Measurements from ENCODE around the gene BCL10. TPM values are rescaled to one million over a fixed set of nuclear protein-coding genes. Genes with fewer than 3 reads are reported as not detected.
A peak's percentile ranks its signal among the peaks of the same experiment; 100 is the strongest.

The BCL10 gene
- total RNA-seq (10 to 100 TPM; 30.4 to 53.0 (median 35.4) TPM), polyA plus RNA-seq (10 to 100 TPM; 17.4 to 19.4 TPM), total RNA-seq (49.0 reads per million, percentile 71 among the genes with 10 or more reads in this experiment)

DNA sequence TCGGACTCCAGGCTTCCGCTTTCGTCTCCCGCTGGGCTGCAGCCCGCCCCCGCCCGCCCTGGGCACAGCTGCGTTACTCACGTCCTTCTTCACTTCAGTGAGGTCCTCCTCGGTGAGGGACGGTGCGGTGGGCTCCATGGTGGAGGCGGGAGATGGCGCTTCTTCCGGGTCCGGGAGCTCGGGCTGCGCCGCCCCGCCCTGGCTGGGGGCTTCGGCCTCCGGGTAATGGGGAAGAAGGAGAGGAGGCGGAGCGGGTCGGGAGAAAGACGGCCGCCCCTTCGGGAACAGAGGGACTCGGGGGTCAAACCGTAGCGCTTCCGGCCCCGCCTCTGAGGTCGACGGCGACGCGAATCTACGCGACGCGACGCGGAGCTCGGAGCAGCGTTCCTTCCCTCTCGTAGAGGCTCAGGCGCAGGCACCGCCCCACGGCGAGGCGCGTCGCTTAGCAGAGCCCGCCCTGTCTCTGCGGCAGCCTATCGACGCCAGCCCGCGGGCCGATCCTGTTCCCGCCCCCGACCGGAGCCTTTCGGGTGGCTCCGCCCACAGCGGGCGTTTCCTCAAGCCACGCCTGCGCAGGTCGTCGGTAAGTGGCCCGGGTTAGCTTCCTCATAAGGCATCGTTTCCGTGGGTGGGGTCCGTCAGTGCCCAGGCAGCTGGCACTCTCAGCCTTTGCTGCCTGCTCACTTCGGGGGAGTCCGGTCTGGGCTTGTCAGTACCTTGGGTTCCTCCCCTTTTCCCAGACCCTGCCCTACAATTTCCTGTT is at the start of gene BCL10:
BCL10 (minus strand) TSS at position 418 of the 763 bp plus-strand sequence; CDS start at position 138, 280 bp downstream.
- Histone ChIP-seq H3K27ac (ENCODE audit: low read depth, low read length) (peak within 1 kb of the TSS; percentile 97), H3K36me3 (ENCODE audit: control insufficient read depth in 2 of 3, insufficient read depth in 3 of 3, low read length in 3 of 3) (peaks cover 0 to 9% (median 0%) of the 10 kb centered on the region in 3 experiments), H3K4me1 (ENCODE audit: control insufficient read depth in 2 of 2, insufficient read depth in 2 of 2, low read length in 2 of 2) (peaks cover 17 to 28% of the 10 kb centered on the region in 2 donors), H3K27me3 (ENCODE audit: control insufficient read depth in 2 of 2, insufficient read depth in 2 of 2, low read length in 2 of 2) (no peaks in the 10 kb centered on the region), H3K4me3 (ENCODE audit: low read length) (peak within 1 kb of the TSS; percentile 89), H3K9me3 (ENCODE audit: control insufficient read depth in 2 of 3, low read length in 3 of 3) (no peaks in the 10 kb centered on the region)
- intact Hi-C loops (cut with micrococcal nuclease): loop anchor here (1.0 to 10.0 kb wide), 29 partner anchors 17 to 1768 kb away; partner anchors contain the start of genes C1orf52 (in 2 of the 2), CTBS (in 2 of the 2), GNG5 (in 2 of the 2) and HS2ST1 (in 2 of the 2)
- H3K4me3 Mint-ChIP-seq: peak within 1 kb of the TSS; percentile 82 to 95 (median 90)
- peak within 1 kb of the TSS; percentile 84 to 97 (median 95) for H3K27ac Mint-ChIP-seq
- H3K9me3 Mint-ChIP-seq: no peaks in the 10 kb centered on the region
- CTCF ChIA-PET: interaction anchor here (0.6 to 4.0 kb wide), 8 partner anchors 12 to 768 kb away, joined by 3 to 29 read pairs (median 4); partner anchors contain the start of gene C1orf52
- DNase-seq (peak; percentile 95 to 98 (median 97)), ATAC-seq (peak; percentile 97)
- POLR2A ChIA-PET: interaction anchor here (0.5 to 5.6 kb wide), 15 partner anchors 9 to 1699 kb away, joined by 3 to 63 read pairs (median 5); partner anchors contain the start of genes C1orf52, PRKACB, SYDE2 and ZNHIT6
- H3K27me3 Mint-ChIP-seq: peaks cover 0 to 21% (median 0%) of the 10 kb centered on the region in 5 donors
- peaks cover 36 to 55% (median 47%) of the 10 kb centered on the region in 7 donors for H3K4me1 Mint-ChIP-seq
- peaks cover 5 to 17% (median 12%) of the 10 kb centered on the region in 5 donors for H3K36me3 Mint-ChIP-seq

DNA sequence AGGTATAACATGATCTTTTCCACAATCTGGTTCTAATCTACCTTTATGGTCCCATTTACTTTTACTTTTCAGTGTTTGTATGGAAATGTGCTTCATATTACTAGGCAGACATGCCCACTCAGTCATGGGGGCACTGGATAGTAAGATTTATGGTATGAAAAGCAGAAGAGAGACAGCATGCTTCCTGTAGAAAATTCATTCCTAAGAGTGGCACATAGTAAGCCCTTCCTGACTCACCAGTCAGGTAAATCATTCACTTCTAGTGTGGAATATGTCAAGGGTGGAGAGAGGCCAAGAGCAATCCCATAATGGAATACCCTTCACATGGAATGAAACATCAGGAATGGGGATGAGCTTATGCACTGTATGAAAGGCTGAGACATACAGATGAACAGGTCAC is 49.5 kb upstream of the BCL10 start:
- Histone ChIP-seq H3K9me3 (ENCODE audit: control insufficient read depth in 2 of 3, low read length in 3 of 3) (no peaks in the 10 kb centered on the region), H3K36me3 (ENCODE audit: control insufficient read depth in 2 of 3, insufficient read depth in 3 of 3, low read length in 3 of 3) (no peaks in the 10 kb centered on the region), H3K27me3 (ENCODE audit: control insufficient read depth in 2 of 2, insufficient read depth in 2 of 2, low read length in 2 of 2) (no peaks in the 10 kb centered on the region), H3K4me1 (ENCODE audit: control insufficient read depth in 2 of 2, insufficient read depth in 2 of 2, low read length in 2 of 2) (no peaks in the 10 kb centered on the region), H3K4me3 (ENCODE audit: low read length) (no peak overlapping the region), H3K27ac (ENCODE audit: low read depth, low read length) (no peak overlapping the region)
- intact Hi-C loops (cut with micrococcal nuclease): no loop called here
- Mint-ChIP-seq H3K27ac (no peak overlapping the region), H3K9me3 (peaks cover 0 to 2% (median 0%) of the 10 kb centered on the region in 11 donors), H3K4me3 (no peak overlapping the region), H3K36me3 (no peaks in the 10 kb centered on the region), H3K27me3 (peaks cover 0 to 48% (median 5%) of the 10 kb centered on the region in 5 donors), H3K4me1 (peaks cover 0 to 4% (median 0%) of the 10 kb centered on the region in 7 donors)
- no peak for DNase-seq
- no peak for ATAC-seq
- ChIA-PET POLR2A (no interaction called here), CTCF (no interaction called here)

DNA sequence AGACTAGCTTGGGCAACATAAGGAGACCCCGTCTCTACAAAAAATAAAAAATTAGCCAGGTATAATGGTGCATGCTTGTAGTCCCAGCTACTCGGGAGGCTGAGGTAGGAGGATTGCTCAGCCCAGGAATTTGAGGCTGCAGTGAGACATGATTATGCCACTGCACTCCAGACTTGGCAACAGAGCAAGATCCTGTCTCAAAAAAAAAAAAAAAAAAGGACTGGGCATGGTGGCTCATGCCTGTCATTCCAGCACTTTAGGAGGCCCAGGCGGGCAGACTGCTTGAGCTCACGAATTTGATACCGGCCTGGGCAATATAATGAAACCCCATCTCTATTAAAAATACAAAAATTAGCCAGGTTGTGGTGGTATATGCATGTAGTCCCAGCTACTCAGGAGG is 47.3 kb upstream of the BCL10 start:
- no peak overlapping the region for H3K4me3 Mint-ChIP-seq
- no peaks in the 10 kb centered on the region for H3K36me3 ChIP-seq (ENCODE audit: control insufficient read depth in 2 of 3, insufficient read depth in 3 of 3, low read length in 3 of 3)
- DNase-seq: no peak
- no peak for ATAC-seq
- no peak overlapping the region for H3K27ac Mint-ChIP-seq
- no peak overlapping the region for H3K27ac ChIP-seq (ENCODE audit: low read depth, low read length)
- peaks cover 10 to 50% (median 12%) of the 10 kb centered on the region in 5 donors for H3K27me3 Mint-ChIP-seq
- intact Hi-C loops (cut with micrococcal nuclease): no loop called here
- no peaks in the 10 kb centered on the region for H3K4me1 ChIP-seq (ENCODE audit: control insufficient read depth in 2 of 2, insufficient read depth in 2 of 2, low read length in 2 of 2)
- CTCF ChIA-PET: no interaction called here
- no peak overlapping the region for H3K4me3 ChIP-seq (ENCODE audit: low read length)
- no peaks in the 10 kb centered on the region for H3K9me3 Mint-ChIP-seq
- peaks cover 0 to 6% (median 0%) of the 10 kb centered on the region in 7 donors for H3K4me1 Mint-ChIP-seq
- POLR2A ChIA-PET: no interaction called here
- H3K27me3 ChIP-seq (ENCODE audit: control insufficient read depth in 2 of 2, insufficient read depth in 2 of 2, low read length in 2 of 2): no peaks in the 10 kb centered on the region
- H3K9me3 ChIP-seq (ENCODE audit: control insufficient read depth in 2 of 3, low read length in 3 of 3): no peaks in the 10 kb centered on the region
- no peaks in the 10 kb centered on the region for H3K36me3 Mint-ChIP-seq

DNA sequence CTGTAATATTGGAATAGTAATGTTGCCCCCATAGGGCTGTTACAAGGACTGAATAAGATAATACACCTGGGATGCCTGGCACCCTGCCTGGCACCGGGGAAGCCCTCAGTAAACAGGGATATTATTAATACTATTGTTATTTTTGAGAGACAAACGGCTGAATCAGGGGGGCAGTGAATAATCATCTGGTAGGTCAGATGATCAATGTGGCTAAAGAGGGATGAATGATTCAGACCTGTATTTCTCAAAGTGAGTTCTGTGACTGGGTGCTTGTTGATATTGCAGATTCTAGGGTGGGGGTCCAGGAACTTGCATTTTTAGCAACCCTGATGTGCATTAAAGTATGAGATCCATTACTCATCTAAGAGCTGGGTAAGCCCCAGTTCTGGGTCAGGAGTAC is 46.2 kb upstream of the BCL10 start:
- CTCF ChIA-PET: no interaction called here

DNA sequence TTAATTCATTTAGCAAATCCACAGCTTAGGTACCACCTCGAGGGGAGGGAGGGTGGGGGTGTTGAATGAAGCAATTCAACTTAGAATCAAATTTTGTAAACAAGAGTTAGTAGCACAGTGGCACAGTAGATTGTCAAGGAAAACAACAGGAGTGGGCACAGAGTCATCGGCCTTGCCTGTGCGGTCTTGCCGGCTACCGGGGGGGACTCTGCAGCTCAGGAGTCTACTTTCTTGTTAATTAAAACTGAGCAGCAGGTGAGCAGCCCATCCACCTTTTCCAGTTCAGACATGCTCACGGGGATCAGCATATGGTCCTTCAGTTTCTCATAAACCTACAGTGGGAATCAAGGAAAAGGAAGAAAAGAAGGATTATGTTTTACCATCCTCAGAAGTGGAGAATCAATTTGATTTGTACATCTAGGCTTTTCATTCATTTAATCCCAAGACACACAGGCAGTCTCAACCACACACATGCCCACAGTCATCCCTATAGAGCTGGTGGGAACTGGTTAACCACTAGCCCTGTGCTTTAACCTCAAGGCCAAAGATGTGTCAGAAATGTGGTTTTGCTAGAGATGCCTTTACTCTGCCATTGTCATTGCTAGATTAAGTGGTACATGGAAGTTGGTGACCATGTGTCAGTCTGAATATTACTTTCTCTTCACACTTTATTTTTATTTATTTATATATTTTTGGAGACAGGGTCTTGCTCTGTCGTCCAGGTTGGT is 45.0 kb upstream of the BCL10 start:
- no peak for ATAC-seq
- Histone ChIP-seq H3K4me3 (ENCODE audit: low read length) (no peak overlapping the region), H3K27me3 (ENCODE audit: control insufficient read depth in 2 of 2, insufficient read depth in 2 of 2, low read length in 2 of 2) (peaks cover 0 to 3% of the 10 kb centered on the region in 2 donors), H3K36me3 (ENCODE audit: control insufficient read depth in 2 of 3, insufficient read depth in 3 of 3, low read length in 3 of 3) (no peaks in the 10 kb centered on the region), H3K27ac (ENCODE audit: low read depth, low read length) (no peak overlapping the region), H3K9me3 (ENCODE audit: control insufficient read depth in 2 of 3, low read length in 3 of 3) (no peaks in the 10 kb centered on the region), H3K4me1 (ENCODE audit: control insufficient read depth in 2 of 2, insufficient read depth in 2 of 2, low read length in 2 of 2) (no peaks in the 10 kb centered on the region)
- Mint-ChIP-seq H3K36me3 (no peaks in the 10 kb centered on the region), H3K27ac (no peak overlapping the region), H3K27me3 (peaks cover 17 to 54% (median 21%) of the 10 kb centered on the region in 5 donors), H3K4me1 (peaks cover 0 to 6% (median 0%) of the 10 kb centered on the region in 7 donors), H3K9me3 (no peaks in the 10 kb centered on the region), H3K4me3 (no peak overlapping the region)
- ChIA-PET CTCF (interaction anchor here (0.6 kb wide), 1 partner anchor 386 kb away, joined by 4 read pairs; no protein-coding TSS in a partner anchor), POLR2A (interaction anchor here (0.6 kb wide), 1 partner anchor 216 kb away, joined by 6 read pairs; no protein-coding TSS in a partner anchor)
- intact Hi-C loops (cut with micrococcal nuclease): no loop called here
- DNase-seq: peak in 1 of 9 donors; percentile 38

More for the DNA sequence above, 46.2 kb upstream of the BCL10 start:
- Mint-ChIP-seq H3K27me3 (peaks cover 12 to 53% (median 15%) of the 10 kb centered on the region in 5 donors), H3K4me1 (peaks cover 0 to 6% (median 0%) of the 10 kb centered on the region in 7 donors), H3K9me3 (no peaks in the 10 kb centered on the region), H3K27ac (no peak overlapping the region), H3K4me3 (no peak overlapping the region), H3K36me3 (no peaks in the 10 kb centered on the region)
- H3K4me3 ChIP-seq (ENCODE audit: low read length): no peak overlapping the region
- no peaks in the 10 kb centered on the region for H3K36me3 ChIP-seq (ENCODE audit: control insufficient read depth in 2 of 3, insufficient read depth in 3 of 3, low read length in 3 of 3)
- no peak overlapping the region for H3K27ac ChIP-seq (ENCODE audit: low read depth, low read length)
- ATAC-seq (no peak), DNase-seq (no peak)
- POLR2A ChIA-PET: no interaction called here
- intact Hi-C loops (cut with micrococcal nuclease): no loop called here
- H3K9me3 ChIP-seq (ENCODE audit: control insufficient read depth in 2 of 3, low read length in 3 of 3): no peaks in the 10 kb centered on the region
- H3K4me1 ChIP-seq (ENCODE audit: control insufficient read depth in 2 of 2, insufficient read depth in 2 of 2, low read length in 2 of 2): no peaks in the 10 kb centered on the region
- H3K27me3 ChIP-seq (ENCODE audit: control insufficient read depth in 2 of 2, insufficient read depth in 2 of 2, low read length in 2 of 2): peaks cover 0 to 3% of the 10 kb centered on the region in 2 donors

DNA sequence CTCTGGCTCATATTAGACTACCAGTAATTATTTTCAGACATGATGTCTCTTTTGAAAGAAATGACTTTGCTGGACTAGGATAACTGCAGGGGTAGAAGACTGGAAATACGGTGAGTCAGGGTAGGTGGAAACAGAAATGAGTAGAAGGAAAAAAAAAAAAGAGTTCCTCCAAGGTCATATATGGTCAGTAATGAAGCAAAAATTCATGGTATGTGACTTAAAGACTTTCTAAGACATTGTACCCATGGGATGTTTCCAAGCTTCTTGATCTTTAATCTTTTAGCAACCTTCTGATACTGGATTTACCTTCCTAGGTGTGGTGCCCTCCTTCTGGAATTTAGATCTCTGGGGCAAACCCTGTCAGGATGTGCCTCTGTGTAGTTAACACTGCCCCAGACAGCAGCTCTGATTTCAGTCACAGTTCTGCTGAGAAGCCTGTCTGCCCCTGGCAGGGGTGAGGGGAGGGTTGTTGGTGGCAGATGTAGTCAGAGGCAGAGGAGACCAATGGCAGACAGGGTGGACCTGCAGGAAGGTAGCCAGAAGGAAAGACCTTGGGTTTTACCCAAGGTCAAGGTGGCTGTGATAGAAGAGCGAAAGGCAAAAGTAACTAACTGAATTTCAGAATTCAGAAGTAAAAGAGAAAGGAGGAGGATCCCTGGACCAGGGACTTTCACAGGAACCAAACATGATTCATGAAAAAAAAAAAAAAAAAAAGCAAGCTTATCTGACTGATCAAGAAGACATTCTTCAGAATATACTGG is 44.1 kb upstream of the BCL10 start:
- ATAC-seq (no peak), DNase-seq (no peak)
- peaks cover 17 to 52% (median 24%) of the 10 kb centered on the region in 5 donors for H3K27me3 Mint-ChIP-seq
- no peaks in the 10 kb centered on the region for H3K9me3 ChIP-seq (ENCODE audit: control insufficient read depth in 2 of 3, low read length in 3 of 3)
- POLR2A ChIA-PET: interaction anchor here (0.5 to 0.6 kb wide), 2 partner anchors 33 to 215 kb away, joined by 4 to 6 read pairs; no protein-coding TSS in a partner anchor
- peaks cover 0 to 3% of the 10 kb centered on the region in 2 donors for H3K27me3 ChIP-seq (ENCODE audit: control insufficient read depth in 2 of 2, insufficient read depth in 2 of 2, low read length in 2 of 2)
- H3K4me3 Mint-ChIP-seq: no peak overlapping the region
- peaks cover 0 to 6% (median 0%) of the 10 kb centered on the region in 7 donors for H3K4me1 Mint-ChIP-seq
- H3K4me1 ChIP-seq (ENCODE audit: control insufficient read depth in 2 of 2, insufficient read depth in 2 of 2, low read length in 2 of 2): no peaks in the 10 kb centered on the region
- no peak overlapping the region for H3K27ac Mint-ChIP-seq
- no peaks in the 10 kb centered on the region for H3K36me3 ChIP-seq (ENCODE audit: control insufficient read depth in 2 of 3, insufficient read depth in 3 of 3, low read length in 3 of 3)
- H3K4me3 ChIP-seq (ENCODE audit: low read length): no peak overlapping the region
- H3K9me3 Mint-ChIP-seq: no peaks in the 10 kb centered on the region
- intact Hi-C loops (cut with micrococcal nuclease): no loop called here
- CTCF ChIA-PET: interaction anchor here (0.6 kb wide), 1 partner anchor 385 kb away, joined by 4 read pairs; no protein-coding TSS in a partner anchor
- no peak overlapping the region for H3K27ac ChIP-seq (ENCODE audit: low read depth, low read length)
- H3K36me3 Mint-ChIP-seq: no peaks in the 10 kb centered on the region
